ENCODE data around the gene MYOZ2. TPM values are rescaled to one million over a fixed set of nuclear protein-coding genes. Genes with fewer than 3 reads are reported as not detected.

MYOZ2 gene
- total RNA-seq, 4 donors from 2014 or later: 0.17 to 0.44 TPM; not detected in 2

DNA sequence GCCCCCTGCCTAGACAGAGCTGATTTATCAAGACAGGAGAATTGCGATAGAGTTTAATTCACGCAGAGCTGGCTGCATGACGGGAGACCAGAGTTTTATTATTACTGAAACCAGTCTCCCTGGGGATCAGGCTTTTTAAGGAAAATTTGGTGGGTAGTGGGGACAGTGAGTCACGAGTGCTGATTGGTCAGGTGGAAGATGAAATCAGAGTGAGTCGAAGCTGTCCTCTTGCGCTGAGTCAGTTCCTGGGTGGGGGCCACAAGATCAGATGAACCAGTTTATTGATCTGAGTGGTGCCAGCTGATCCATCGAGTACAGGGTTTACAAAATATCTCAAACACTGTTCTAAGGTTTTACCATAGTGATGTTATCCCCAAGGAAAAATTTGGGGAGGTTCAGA lies 36.6 kb downstream of the MYOZ2 start:
- no peak for TF ChIP-seq CTCF (IDR thresholded peaks at IDR 0.05; ENCODE audit: low read depth)

GRCh38 chr4:119179011-119179410 lies 43.4 kb downstream of the MYOZ2 start:
- TF ChIP-seq CTCF (IDR thresholded peaks at IDR 0.05; ENCODE audit: low read depth): no peak

GRCh38 chr4:119184128-119184527 lies 48.5 kb downstream of the MYOZ2 start:
- TF ChIP-seq CTCF (IDR thresholded peaks at IDR 0.05; ENCODE audit: low read depth): no peak

DNA sequence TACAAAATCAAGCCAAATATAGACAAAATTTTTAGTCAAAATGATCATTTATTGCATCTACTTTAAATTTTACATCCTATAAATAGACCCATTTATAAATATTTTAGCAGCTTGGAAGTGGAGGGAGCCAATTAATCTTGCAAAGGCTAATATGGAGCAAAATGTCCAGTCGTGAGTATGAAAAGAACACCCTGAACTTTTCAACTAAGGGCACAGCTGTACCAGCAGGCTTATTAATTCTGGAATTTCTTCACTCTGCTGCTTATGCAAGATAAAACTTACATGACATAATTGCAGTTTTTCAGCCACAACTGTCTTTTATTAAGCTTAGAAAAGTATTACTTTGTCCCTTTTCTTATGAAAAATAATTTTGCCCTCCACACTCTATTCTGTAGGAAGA lies 54.0 kb downstream of the MYOZ2 start:
- TF ChIP-seq CTCF (IDR thresholded peaks at IDR 0.05; ENCODE audit: low read depth): no peak

DNA sequence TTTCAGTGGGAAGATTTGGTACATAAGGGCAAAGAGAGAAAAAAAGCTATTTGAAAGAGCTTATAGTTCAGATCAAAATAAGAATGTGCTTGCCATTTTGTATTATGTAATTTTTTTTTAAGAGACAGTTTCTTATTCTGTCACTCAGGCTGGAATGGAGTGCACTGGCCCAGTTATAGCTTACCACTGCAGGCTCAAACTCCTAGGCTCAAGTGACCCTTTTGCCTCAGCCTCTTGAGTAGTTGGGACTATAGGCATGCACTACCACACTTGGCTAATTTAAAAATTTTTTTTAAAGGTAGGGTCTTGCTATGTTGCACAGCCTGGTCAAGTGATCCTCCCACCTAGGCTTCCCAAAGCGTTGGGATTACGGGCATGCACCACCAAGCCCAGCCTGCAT lies 54.7 kb downstream of the MYOZ2 start:
- no peak for TF ChIP-seq CTCF (IDR thresholded peaks at IDR 0.05; ENCODE audit: low read depth)

GRCh38 chr4:119191505-119191904 lies 55.9 kb downstream of the MYOZ2 start:
- no peak for TF ChIP-seq CTCF (IDR thresholded peaks at IDR 0.05; ENCODE audit: low read depth)

- no peak for TF ChIP-seq CTCF (IDR thresholded peaks at IDR 0.05; ENCODE audit: low read depth)
Measured at GRCh38 chr4:119197772-119198212, 62.2 kb downstream of the MYOZ2 start.
